ENCODE results near the gene TLR4. TPM values are rescaled to one million over a fixed set of nuclear protein-coding genes. Genes with fewer than 3 reads are reported as not detected.
A peak's percentile ranks its signal among the peaks of the same experiment; 100 is the strongest.

The TLR4 gene
- total RNA-seq, 1 experiment from 2014 or later = 7.3 TPM

GRCh38 chr9:117739624-117740347, 35.6 kb downstream of the TLR4 start:
- no peaks in the 10 kb centered on the region for H3K9me2 ChIP-seq (replicated peaks; ENCODE audit: insufficient read depth, low read length)
- no peaks in the 10 kb centered on the region for H3K4me1 ChIP-seq (ENCODE audit: low read length)
- H2AFZ ChIP-seq (ENCODE audit: low read length) = no peak overlapping the region

GRCh38 chr9:117742131-117742530, 37.9 kb downstream of the TLR4 start:
- H3K9me2 ChIP-seq (replicated peaks; ENCODE audit: insufficient read depth, low read length) = no peaks in the 10 kb centered on the region
- no peaks in the 10 kb centered on the region for H3K27me3 ChIP-seq (ENCODE audit: low read length)
- H3K9me3 ChIP-seq (ENCODE audit: low read length) = no peaks in the 10 kb centered on the region
- no peak overlapping the region for H3K4me2 ChIP-seq (ENCODE audit: low read depth, low read length, poor library complexity, severe bottlenecking)
- H3K4me1 ChIP-seq (ENCODE audit: low read length) = no peaks in the 10 kb centered on the region
- no peak overlapping the region for H3K9ac ChIP-seq (ENCODE audit: low read length)
- H3K27ac ChIP-seq (ENCODE audit: low read length) = no peak overlapping the region
- no peaks in the 10 kb centered on the region for H3K36me3 ChIP-seq (ENCODE audit: insufficient read depth, low read length)
- H2AFZ ChIP-seq (ENCODE audit: low read length) = no peak overlapping the region
- DNase-seq = no peak
- H3K4me3 ChIP-seq (ENCODE audit: low read length) = no peak overlapping the region
- no peaks in the 10 kb centered on the region for H3K79me2 ChIP-seq (ENCODE audit: low read length)
- no peaks in the 10 kb centered on the region for H4K20me1 ChIP-seq (ENCODE audit: insufficient read depth, low read depth, low read length)

More at GRCh38 chr9:117739624-117740347, 35.6 kb downstream of the TLR4 start:
- DNase-seq = no peak
- Histone ChIP-seq H3K9me3 (ENCODE audit: low read length) (no peaks in the 10 kb centered on the region), H3K9ac (ENCODE audit: low read length) (no peak overlapping the region), H4K20me1 (ENCODE audit: insufficient read depth, low read depth, low read length) (no peaks in the 10 kb centered on the region), H3K27me3 (ENCODE audit: low read length) (no peaks in the 10 kb centered on the region), H3K79me2 (ENCODE audit: low read length) (no peaks in the 10 kb centered on the region), H3K4me3 (ENCODE audit: low read length) (no peak overlapping the region), H3K36me3 (ENCODE audit: insufficient read depth, low read length) (no peaks in the 10 kb centered on the region), H3K27ac (ENCODE audit: low read length) (no peak overlapping the region), H3K4me2 (ENCODE audit: low read depth, low read length, poor library complexity, severe bottlenecking) (no peak overlapping the region)

GRCh38 chr9:117744369-117744768, 40.2 kb downstream of the TLR4 start:
- no peaks in the 10 kb centered on the region for H3K4me1 ChIP-seq (ENCODE audit: low read length)
- no peak for DNase-seq
- H3K9me2 ChIP-seq (replicated peaks; ENCODE audit: insufficient read depth, low read length) = no peaks in the 10 kb centered on the region
- no peaks in the 10 kb centered on the region for H4K20me1 ChIP-seq (ENCODE audit: insufficient read depth, low read depth, low read length)
- no peaks in the 10 kb centered on the region for H3K79me2 ChIP-seq (ENCODE audit: low read length)
- H3K27me3 ChIP-seq (ENCODE audit: low read length) = no peaks in the 10 kb centered on the region
- no peak overlapping the region for H3K4me2 ChIP-seq (ENCODE audit: low read depth, low read length, poor library complexity, severe bottlenecking)
- H2AFZ ChIP-seq (ENCODE audit: low read length) = no peak overlapping the region
- no peaks in the 10 kb centered on the region for H3K36me3 ChIP-seq (ENCODE audit: insufficient read depth, low read length)
- H3K27ac ChIP-seq (ENCODE audit: low read length) = no peak overlapping the region
- no peak overlapping the region for H3K9ac ChIP-seq (ENCODE audit: low read length)
- no peaks in the 10 kb centered on the region for H3K9me3 ChIP-seq (ENCODE audit: low read length)
- H3K4me3 ChIP-seq (ENCODE audit: low read length) = no peak overlapping the region

- Histone ChIP-seq H4K20me1 (ENCODE audit: insufficient read depth, low read depth, low read length) (no peaks in the 10 kb centered on the region), H3K79me2 (ENCODE audit: low read length) (no peaks in the 10 kb centered on the region), H3K4me2 (ENCODE audit: low read depth, low read length, poor library complexity, severe bottlenecking) (no peak overlapping the region), H3K9me2 (replicated peaks; ENCODE audit: insufficient read depth, low read length) (no peaks in the 10 kb centered on the region), H3K27me3 (ENCODE audit: low read length) (no peaks in the 10 kb centered on the region), H3K27ac (ENCODE audit: low read length) (no peak overlapping the region), H3K36me3 (ENCODE audit: insufficient read depth, low read length) (no peaks in the 10 kb centered on the region), H3K9me3 (ENCODE audit: low read length) (no peaks in the 10 kb centered on the region), H3K4me3 (ENCODE audit: low read length) (no peak overlapping the region), H3K4me1 (ENCODE audit: low read length) (no peaks in the 10 kb centered on the region), H2AFZ (ENCODE audit: low read length) (no peak overlapping the region), H3K9ac (ENCODE audit: low read length) (no peak overlapping the region)
- no peak for DNase-seq
Measured at GRCh38 chr9:117744856-117745389, 40.7 kb downstream of the TLR4 start.

- Histone ChIP-seq H3K79me2 (ENCODE audit: low read length) (no peaks in the 10 kb centered on the region), H3K4me3 (ENCODE audit: low read length) (no peak overlapping the region), H3K27me3 (ENCODE audit: low read length) (no peaks in the 10 kb centered on the region), H4K20me1 (ENCODE audit: insufficient read depth, low read depth, low read length) (no peaks in the 10 kb centered on the region), H3K36me3 (ENCODE audit: insufficient read depth, low read length) (no peaks in the 10 kb centered on the region), H3K9ac (ENCODE audit: low read length) (no peak overlapping the region), H2AFZ (ENCODE audit: low read length) (no peak overlapping the region), H3K27ac (ENCODE audit: low read length) (no peak overlapping the region), H3K9me2 (replicated peaks; ENCODE audit: insufficient read depth, low read length) (no peaks in the 10 kb centered on the region), H3K9me3 (ENCODE audit: low read length) (no peaks in the 10 kb centered on the region), H3K4me1 (ENCODE audit: low read length) (no peaks in the 10 kb centered on the region), H3K4me2 (ENCODE audit: low read depth, low read length, poor library complexity, severe bottlenecking) (no peak overlapping the region)
- DNase-seq = no peak
Measured at GRCh38 chr9:117745598-117745997, 41.4 kb downstream of the TLR4 start.

DNA sequence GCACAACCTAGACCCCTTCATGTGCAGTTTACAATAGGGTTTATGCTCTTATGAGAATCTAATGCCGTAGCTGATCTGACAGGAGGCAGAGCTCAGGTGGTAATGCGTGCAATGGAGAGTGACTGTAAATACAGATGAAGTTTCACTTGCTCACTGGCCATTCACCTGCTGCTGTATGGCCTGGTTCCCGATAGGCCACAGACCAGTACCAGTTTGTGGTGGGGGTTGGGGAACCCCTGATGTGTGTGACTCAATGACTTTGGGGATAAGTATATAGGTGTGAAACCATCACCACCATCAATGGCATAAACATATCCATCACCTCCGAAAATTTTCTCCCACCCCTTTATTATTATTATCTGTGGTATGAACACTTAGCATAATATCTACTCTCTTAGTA, 42.1 kb downstream of the TLR4 start:
- Histone ChIP-seq H3K4me1 (ENCODE audit: low read length) (no peaks in the 10 kb centered on the region), H3K27ac (ENCODE audit: low read length) (no peak overlapping the region), H3K27me3 (ENCODE audit: low read length) (no peaks in the 10 kb centered on the region), H3K4me3 (ENCODE audit: low read length) (no peak overlapping the region), H3K9me2 (replicated peaks; ENCODE audit: insufficient read depth, low read length) (no peaks in the 10 kb centered on the region), H4K20me1 (ENCODE audit: insufficient read depth, low read depth, low read length) (no peaks in the 10 kb centered on the region), H2AFZ (ENCODE audit: low read length) (no peak overlapping the region), H3K9ac (ENCODE audit: low read length) (no peak overlapping the region), H3K79me2 (ENCODE audit: low read length) (no peaks in the 10 kb centered on the region), H3K9me3 (ENCODE audit: low read length) (no peaks in the 10 kb centered on the region), H3K4me2 (ENCODE audit: low read depth, low read length, poor library complexity, severe bottlenecking) (no peak overlapping the region), H3K36me3 (ENCODE audit: insufficient read depth, low read length) (no peaks in the 10 kb centered on the region)
- no peak for DNase-seq

DNA sequence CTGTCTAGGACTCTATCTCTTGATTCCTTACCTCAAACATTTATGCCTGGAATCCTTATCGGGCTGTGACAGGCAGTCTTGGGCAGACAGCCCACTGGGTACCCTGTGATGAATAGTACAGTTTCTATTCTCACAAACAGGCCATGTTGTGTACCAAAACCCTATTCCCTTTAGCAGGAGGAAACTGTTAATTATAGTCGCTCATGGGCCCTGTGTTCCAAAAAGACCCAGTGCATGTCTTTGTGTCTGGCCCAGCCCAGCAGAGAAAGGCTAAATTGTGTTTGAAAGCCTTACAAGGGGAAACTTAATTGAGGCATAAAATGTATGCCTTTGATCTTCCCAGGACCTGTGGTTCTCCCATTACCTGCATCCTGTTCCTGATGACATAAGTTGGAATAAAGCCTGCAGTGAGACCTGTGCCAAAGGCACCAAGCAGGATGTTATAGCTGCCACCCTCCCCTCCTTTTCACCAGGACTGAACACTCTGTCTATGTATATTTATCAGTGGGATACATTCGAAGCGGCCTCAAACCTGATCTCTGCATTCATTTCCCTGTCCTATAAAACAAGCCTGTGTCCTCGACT, 43.3 kb downstream of the TLR4 start:
- Histone ChIP-seq H3K4me1 (ENCODE audit: low read length) (no peaks in the 10 kb centered on the region), H2AFZ (ENCODE audit: low read length) (no peak overlapping the region), H4K20me1 (ENCODE audit: insufficient read depth, low read depth, low read length) (no peaks in the 10 kb centered on the region), H3K27me3 (ENCODE audit: low read length) (no peaks in the 10 kb centered on the region), H3K79me2 (ENCODE audit: low read length) (no peaks in the 10 kb centered on the region), H3K27ac (ENCODE audit: low read length) (no peak overlapping the region), H3K9me3 (ENCODE audit: low read length) (no peaks in the 10 kb centered on the region), H3K4me3 (ENCODE audit: low read length) (no peak overlapping the region), H3K36me3 (ENCODE audit: insufficient read depth, low read length) (no peaks in the 10 kb centered on the region), H3K9me2 (replicated peaks; ENCODE audit: insufficient read depth, low read length) (no peaks in the 10 kb centered on the region), H3K4me2 (ENCODE audit: low read depth, low read length, poor library complexity, severe bottlenecking) (no peak overlapping the region), H3K9ac (ENCODE audit: low read length) (no peak overlapping the region)
- DNase-seq = peak; percentile 9

DNA sequence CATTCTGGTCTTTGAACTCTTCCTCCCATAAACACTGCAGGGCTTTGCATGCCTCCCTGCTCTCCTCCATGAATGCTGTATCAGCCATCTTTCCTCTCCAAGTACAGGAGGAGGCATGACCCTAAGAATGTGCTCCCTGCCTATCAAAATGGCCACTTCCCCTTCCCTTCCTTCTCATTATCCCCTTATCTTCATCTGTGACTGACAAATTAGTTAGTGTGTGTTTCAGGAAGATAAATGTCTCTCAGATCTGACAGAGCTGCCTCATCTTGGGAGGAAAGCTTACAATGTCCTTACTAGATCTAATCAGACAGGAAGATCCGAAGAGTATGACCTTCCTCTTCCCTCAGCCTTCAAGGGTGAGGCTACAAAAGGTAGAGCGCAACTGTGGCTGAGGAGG, 46.2 kb downstream of the TLR4 start:
- no peak for DNase-seq
- H2AFZ ChIP-seq (ENCODE audit: low read length) = no peak overlapping the region
- H3K79me2 ChIP-seq (ENCODE audit: low read length) = no peaks in the 10 kb centered on the region
- H3K9me2 ChIP-seq (replicated peaks; ENCODE audit: insufficient read depth, low read length) = no peaks in the 10 kb centered on the region
- no peak overlapping the region for H3K9ac ChIP-seq (ENCODE audit: low read length)
- no peaks in the 10 kb centered on the region for H3K4me1 ChIP-seq (ENCODE audit: low read length)
- no peak overlapping the region for H3K27ac ChIP-seq (ENCODE audit: low read length)
- H3K4me2 ChIP-seq (ENCODE audit: low read depth, low read length, poor library complexity, severe bottlenecking) = no peak overlapping the region
- no peaks in the 10 kb centered on the region for H4K20me1 ChIP-seq (ENCODE audit: insufficient read depth, low read depth, low read length)
- H3K27me3 ChIP-seq (ENCODE audit: low read length) = no peaks in the 10 kb centered on the region
- no peaks in the 10 kb centered on the region for H3K9me3 ChIP-seq (ENCODE audit: low read length)
- H3K4me3 ChIP-seq (ENCODE audit: low read length) = no peak overlapping the region
- no peaks in the 10 kb centered on the region for H3K36me3 ChIP-seq (ENCODE audit: insufficient read depth, low read length)
